Liver (tissue), 9 donors: ENCODE results near the gene PPP4C. TPM values are rescaled to one million over a fixed set of nuclear protein-coding genes. Genes with fewer than 3 reads are reported as not detected.

ENCODE experiments used
- DNase-seq: peaks from one replicate; pipeline ENCODE4 v3.0.0-alpha.2; 2017; ENCODE audit warnings: low spot score
- H3K27ac ChIP-seq, 2 donors: one replicate each; pipeline ENCODE4 v1.7.0; 2013; ENCODE audit warnings: inconsistent platforms in 2 of 2, low read length in 2 of 2, control low read depth in 1 of 2, low read depth in 1 of 2, mild to moderate bottlenecking in 1 of 2
- H3K27me3 ChIP-seq, 4 donors: one replicate each; pipeline versions ENCODE4 v1.6.1 to v1.7.0; 2013; ENCODE audit warnings: low read length in 3 of 4, inconsistent platforms in 1 of 4, mild to moderate bottlenecking in 1 of 4, moderate library complexity in 1 of 4; ENCODE audit not compliant: control insufficient read depth in 4 of 4, insufficient read depth in 4 of 4
- H3K36me3 ChIP-seq, 4 donors: one replicate each; pipeline versions ENCODE4 v1.6.1 to v1.7.0; 2013; ENCODE audit warnings: low read length in 3 of 4, mild to moderate bottlenecking in 3 of 4, low read depth in 1 of 4, moderate library complexity in 1 of 4; ENCODE audit not compliant: control insufficient read depth in 4 of 4, insufficient read depth in 3 of 4
- H3K4me1 ChIP-seq, 4 donors: one replicate each; pipeline versions ENCODE4 v1.6.1 to v1.7.0; 2013; ENCODE audit warnings: low read length in 3 of 4, mild to moderate bottlenecking in 3 of 4, moderate library complexity in 1 of 4; ENCODE audit not compliant: control insufficient read depth in 4 of 4, insufficient read depth in 4 of 4
- H3K4me3 ChIP-seq, 3 donors: one replicate each; pipeline versions ENCODE4 v1.6.1 to v1.7.0; 2013; ENCODE audit warnings: low read length in 3 of 3, control low read depth in 1 of 3, low read depth in 1 of 3, mild to moderate bottlenecking in 1 of 3
- H3K9ac ChIP-seq, 2 donors: one replicate each; pipeline ENCODE4 v1.7.0; 2013; ENCODE audit warnings: low read length in 2 of 2, mild to moderate bottlenecking in 2 of 2, moderate library complexity in 2 of 2, control low read depth in 1 of 2, low read depth in 1 of 2
- H3K9me3 ChIP-seq, 4 donors: one replicate each; pipeline versions ENCODE4 v1.6.1 to v1.7.0; 2013; ENCODE audit warnings: low read length in 3 of 4; ENCODE audit not compliant: control insufficient read depth in 4 of 4
- EGR1 ChIP-seq, 2 donors: IDR thresholded peaks; 2 replicates each; pipeline ENCODE4 v1.6.1; 2016 to 2018; ENCODE audit warnings: antibody characterized with exemption in 2 of 2, low read depth in 2 of 2
- FOXA1 ChIP-seq: IDR thresholded peaks from 2 replicates; pipeline ENCODE4 v1.6.1; 2016; ENCODE audit warnings: antibody characterized with exemption
- FOXA2 ChIP-seq: IDR thresholded peaks from 2 replicates; pipeline ENCODE4 v1.6.1; 2016; ENCODE audit warnings: antibody characterized with exemption
- GABPA ChIP-seq, 2 donors: IDR thresholded peaks in 1 of 2; conservative IDR thresholded peaks in 1 of 2; 2 replicates each; pipeline ENCODE4 v1.6.1; 2016; ENCODE audit warnings: antibody characterized with exemption in 2 of 2, mild to moderate bottlenecking in 1 of 2, moderate library complexity in 1 of 2
- HNF4A ChIP-seq, 2 donors: conservative IDR thresholded peaks; 2 replicates each; pipeline ENCODE4 v1.6.1; 2016; ENCODE audit warnings: antibody characterized with exemption in 2 of 2, mild to moderate bottlenecking in 2 of 2
- HNF4G ChIP-seq: IDR thresholded peaks from 2 replicates; pipeline ENCODE4 v1.6.1; 2016; ENCODE audit warnings: antibody characterized with exemption
- NR2F2 ChIP-seq: IDR thresholded peaks from 2 replicates; pipeline ENCODE4 v1.6.1; 2016; ENCODE audit warnings: antibody characterized with exemption
- RAD21 ChIP-seq, 2 donors: IDR thresholded peaks; 2 replicates each; pipeline ENCODE4 v1.6.1; 2016; ENCODE audit warnings: antibody characterized with exemption in 2 of 2, mild to moderate bottlenecking in 2 of 2
- RXRA ChIP-seq, 2 donors: IDR thresholded peaks; 2 replicates each; pipeline ENCODE4 v1.6.1; 2017 to 2018; ENCODE audit warnings: antibody characterized with exemption in 2 of 2, mild to moderate bottlenecking in 1 of 2
- SP1 ChIP-seq: IDR thresholded peaks from 2 replicates; pipeline ENCODE4 v1.6.1; 2018; ENCODE audit warnings: antibody characterized with exemption, mild to moderate bottlenecking
- TAF1 ChIP-seq: conservative IDR thresholded peaks from 2 replicates; pipeline ENCODE4 v1.6.1; 2016; ENCODE audit warnings: antibody characterized with exemption, mild to moderate bottlenecking
- YY1 ChIP-seq: IDR thresholded peaks from 2 replicates; pipeline ENCODE4 v1.6.1; 2016; ENCODE audit warnings: antibody characterized with exemption, mild to moderate bottlenecking
- ZBTB33 ChIP-seq: IDR thresholded peaks from 2 replicates; pipeline ENCODE4 v1.6.1; 2016; ENCODE audit warnings: antibody characterized with exemption
- WGBS: extraction: QIAGEN DNeasy Blood & Tissue Kit; methylation state at CpG from one replicate; pipeline ENCODE4 v1.1.7; 2013; 5-methylcytosine and 5-hydroxymethylcytosine counted together
- polyA plus RNA-seq, 2 donors: library from polyadenylated mRNA; stranded (reverse) in 1 of 2; unstranded in 1 of 2; fragments of 200-250 nt in 1 of 2; fragments of >200 nt in 1 of 2; fragmentation: Nextera tagmentation in 1 of 2; extraction: Ambion mirVana in 1 of 2; gene quantifications; one replicate each; pipeline versions ENCODE4 v1.2.1 to v1.2.3, GENCODE V29; 2013 to 2015
- total RNA-seq, 2 donors: library from RNA; depleted of rRNA; stranded (reverse); fragments of >200 nt; gene quantifications; one replicate each; pipeline ENCODE4 v1.2.3, GENCODE V29; 2014
- TF ChIP-seq, protein P1 (sequence below): IDR thresholded peaks from 2 replicates; pipeline ENCODE4 v1.6.1; 2016; ENCODE audit warnings: antibody characterized with exemption
- TF ChIP-seq, protein P2 (sequence below): IDR thresholded peaks from 2 replicates; pipeline ENCODE4 v1.6.1; 2016; ENCODE audit warnings: antibody characterized with exemption, mild to moderate bottlenecking
- TF ChIP-seq, protein P3 (sequence below): fragments of 150-350 bp; IDR thresholded peaks from 2 replicates; pipeline ENCODE4 v1.5.1; 2017; ENCODE audit warnings: improper control_type of control experiment, low read depth, low read length; ENCODE audit not compliant: missing input control
- TF ChIP-seq, protein P4 (sequence below): IDR thresholded peaks from 2 replicates; pipeline ENCODE4 v1.6.1; 2016; ENCODE audit warnings: antibody characterized with exemption
- donor health status: healthy.
- donor health status: healthy.
- donor health status: healthy.
- donor health status: healthy.
- donor health status: healthy.

The PPP4C gene
- total and polyA plus RNA-seq, 4 donors, result 49.7 to 79.6 (median 62.5) TPM

DNA sequence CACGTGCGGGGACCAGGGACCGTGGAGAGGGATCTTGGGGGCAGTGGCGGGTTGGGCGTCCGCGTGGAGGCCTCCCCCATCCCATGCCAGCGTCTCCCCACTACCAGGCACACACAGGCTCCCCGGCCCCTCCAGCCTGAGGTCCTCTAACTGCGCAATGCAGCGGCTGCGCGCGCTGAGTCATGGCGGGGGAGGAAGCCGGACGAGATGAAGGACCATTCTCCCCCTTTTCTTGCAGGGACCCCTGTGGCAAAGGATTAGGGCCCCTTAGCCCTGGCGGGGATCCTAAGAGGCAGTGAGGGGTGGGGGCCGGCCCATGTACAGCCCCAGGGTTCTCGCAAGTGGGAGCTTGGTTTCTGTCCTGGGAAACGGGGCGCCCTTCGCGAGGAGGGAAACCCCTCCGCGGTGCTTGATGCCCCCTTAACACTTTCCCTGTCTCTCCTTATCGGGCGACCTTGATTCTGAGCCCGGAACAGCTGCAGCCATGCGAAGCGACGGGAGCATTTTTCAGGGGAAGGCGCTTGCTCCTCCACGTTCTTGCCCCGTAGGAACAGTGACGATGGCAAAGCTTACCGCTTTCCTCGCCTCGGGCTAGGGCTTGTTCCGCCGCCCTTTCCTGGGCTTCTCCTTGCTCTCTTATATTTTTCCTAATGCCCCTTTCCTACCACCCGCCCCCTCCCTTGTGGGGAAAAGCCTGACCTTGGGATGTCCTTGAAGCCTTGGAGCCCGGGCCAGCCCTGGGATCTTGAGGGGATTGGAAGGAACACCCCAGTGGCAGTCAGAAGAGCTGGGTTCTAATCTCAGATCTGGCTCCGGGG lies 9.6 kb upstream of the PPP4C start:
- Histone ChIP-seq H3K27me3 (no peaks in the 10 kb centered on the region), H3K36me3 (peaks cover 11 to 32% (median 31%) of the 10 kb centered on the region in 4 donors), H3K9me3 (no peaks in the 10 kb centered on the region), H3K27ac (peak overlapping the region; percentile 99 to 100), H3K4me1 (peaks cover 0 to 34% (median 14%) of the 10 kb centered on the region in 4 donors), H3K4me3 (peak overlapping the region; percentile 66 to 97 (median 83)), H3K9ac (peak overlapping the region; percentile 95 to 99)
- DNase-seq, result no peak
- under 1% methylated on average over 44 of the region's 44 CpGs for WGBS
- TF ChIP-seq ZBTB33, result no peak
- no peak for TF ChIP-seq RXRA (IDR thresholded peaks at IDR 0.05)
- no peak for TF ChIP-seq HNF4A (conservative IDR thresholded peaks at IDR 0.05)
- no peak for TF ChIP-seq FOXA2
- no peak for TF ChIP-seq GABPA (IDR thresholded peaks at IDR 0.05 in 1 of 2, conservative IDR thresholded peaks at IDR 0.05 in 1 of 2)
- TF ChIP-seq, protein P1, sequence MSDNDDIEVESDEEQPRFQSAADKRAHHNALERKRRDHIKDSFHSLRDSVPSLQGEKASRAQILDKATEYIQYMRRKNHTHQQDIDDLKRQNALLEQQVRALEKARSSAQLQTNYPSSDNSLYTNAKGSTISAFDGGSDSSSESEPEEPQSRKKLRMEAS, result no peak
- TF ChIP-seq HNF4G, result no peak
- no peak for TF ChIP-seq SP1
- TF ChIP-seq, protein P2, sequence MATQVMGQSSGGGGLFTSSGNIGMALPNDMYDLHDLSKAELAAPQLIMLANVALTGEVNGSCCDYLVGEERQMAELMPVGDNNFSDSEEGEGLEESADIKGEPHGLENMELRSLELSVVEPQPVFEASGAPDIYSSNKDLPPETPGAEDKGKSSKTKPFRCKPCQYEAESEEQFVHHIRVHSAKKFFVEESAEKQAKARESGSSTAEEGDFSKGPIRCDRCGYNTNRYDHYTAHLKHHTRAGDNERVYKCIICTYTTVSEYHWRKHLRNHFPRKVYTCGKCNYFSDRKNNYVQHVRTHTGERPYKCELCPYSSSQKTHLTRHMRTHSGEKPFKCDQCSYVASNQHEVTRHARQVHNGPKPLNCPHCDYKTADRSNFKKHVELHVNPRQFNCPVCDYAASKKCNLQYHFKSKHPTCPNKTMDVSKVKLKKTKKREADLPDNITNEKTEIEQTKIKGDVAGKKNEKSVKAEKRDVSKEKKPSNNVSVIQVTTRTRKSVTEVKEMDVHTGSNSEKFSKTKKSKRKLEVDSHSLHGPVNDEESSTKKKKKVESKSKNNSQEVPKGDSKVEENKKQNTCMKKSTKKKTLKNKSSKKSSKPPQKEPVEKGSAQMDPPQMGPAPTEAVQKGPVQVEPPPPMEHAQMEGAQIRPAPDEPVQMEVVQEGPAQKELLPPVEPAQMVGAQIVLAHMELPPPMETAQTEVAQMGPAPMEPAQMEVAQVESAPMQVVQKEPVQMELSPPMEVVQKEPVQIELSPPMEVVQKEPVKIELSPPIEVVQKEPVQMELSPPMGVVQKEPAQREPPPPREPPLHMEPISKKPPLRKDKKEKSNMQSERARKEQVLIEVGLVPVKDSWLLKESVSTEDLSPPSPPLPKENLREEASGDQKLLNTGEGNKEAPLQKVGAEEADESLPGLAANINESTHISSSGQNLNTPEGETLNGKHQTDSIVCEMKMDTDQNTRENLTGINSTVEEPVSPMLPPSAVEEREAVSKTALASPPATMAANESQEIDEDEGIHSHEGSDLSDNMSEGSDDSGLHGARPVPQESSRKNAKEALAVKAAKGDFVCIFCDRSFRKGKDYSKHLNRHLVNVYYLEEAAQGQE, result no peak
- TF ChIP-seq RAD21 (IDR thresholded peaks at IDR 0.05), result no peak
- TF ChIP-seq, protein P3, sequence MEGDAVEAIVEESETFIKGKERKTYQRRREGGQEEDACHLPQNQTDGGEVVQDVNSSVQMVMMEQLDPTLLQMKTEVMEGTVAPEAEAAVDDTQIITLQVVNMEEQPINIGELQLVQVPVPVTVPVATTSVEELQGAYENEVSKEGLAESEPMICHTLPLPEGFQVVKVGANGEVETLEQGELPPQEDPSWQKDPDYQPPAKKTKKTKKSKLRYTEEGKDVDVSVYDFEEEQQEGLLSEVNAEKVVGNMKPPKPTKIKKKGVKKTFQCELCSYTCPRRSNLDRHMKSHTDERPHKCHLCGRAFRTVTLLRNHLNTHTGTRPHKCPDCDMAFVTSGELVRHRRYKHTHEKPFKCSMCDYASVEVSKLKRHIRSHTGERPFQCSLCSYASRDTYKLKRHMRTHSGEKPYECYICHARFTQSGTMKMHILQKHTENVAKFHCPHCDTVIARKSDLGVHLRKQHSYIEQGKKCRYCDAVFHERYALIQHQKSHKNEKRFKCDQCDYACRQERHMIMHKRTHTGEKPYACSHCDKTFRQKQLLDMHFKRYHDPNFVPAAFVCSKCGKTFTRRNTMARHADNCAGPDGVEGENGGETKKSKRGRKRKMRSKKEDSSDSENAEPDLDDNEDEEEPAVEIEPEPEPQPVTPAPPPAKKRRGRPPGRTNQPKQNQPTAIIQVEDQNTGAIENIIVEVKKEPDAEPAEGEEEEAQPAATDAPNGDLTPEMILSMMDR, result no peak
- no peak for TF ChIP-seq YY1
- TF ChIP-seq, protein P4, sequence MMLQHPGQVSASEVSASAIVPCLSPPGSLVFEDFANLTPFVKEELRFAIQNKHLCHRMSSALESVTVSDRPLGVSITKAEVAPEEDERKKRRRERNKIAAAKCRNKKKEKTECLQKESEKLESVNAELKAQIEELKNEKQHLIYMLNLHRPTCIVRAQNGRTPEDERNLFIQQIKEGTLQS, result no peak
- no peak for TF ChIP-seq FOXA1
- TF ChIP-seq TAF1, result no peak
- TF ChIP-seq NR2F2, result no peak
- no peak for TF ChIP-seq EGR1 (IDR thresholded peaks at IDR 0.05; ENCODE audit: low read depth in 2 of 2)
